ENCODE data around the gene SUMO1. TPM values are rescaled to one million over a fixed set of nuclear protein-coding genes. Genes with fewer than 3 reads are reported as not detected.

Gene SUMO1
- total RNA-seq, 1 experiment from 2014 or later, result 387 TPM

Other genes starting within 250 kb of the SUMO1 start
- gene FZD7, start 204.7 kb downstream of the SUMO1 start, total RNA-seq (2014; rRNA removed; shearing (Covaris generic)), result 8.6 and 10.8 TPM in 2 replicates
- not detected in 2 replicates for gene KIAA2012, start 165.3 kb downstream of the SUMO1 start, total RNA-seq (2014; rRNA removed; shearing (Covaris generic))
- gene NOP58, start 27.2 kb upstream of the SUMO1 start, total RNA-seq (2014; rRNA removed; shearing (Covaris generic)), result 111 and 186 TPM in 2 replicates
- gene BMPR2, start 137.7 kb upstream of the SUMO1 start, total RNA-seq (2014; rRNA removed; shearing (Covaris generic)), result 18.1 and 20.5 TPM in 2 replicates

Data from A172 (cell line).